MG63 (cell line): ENCODE measurements around the gene LHFPL3. TPM values are rescaled to one million over a fixed set of nuclear protein-coding genes. Genes with fewer than 3 reads are reported as not detected.

Experiments
- DNase-seq: peaks from one replicate; pipeline ENCODE4 v3.0.0-alpha.2; 2020
- H3K27me3 ChIP-seq: fragments of 250-450 bp; sonication (Bioruptor Pico); 2 replicates; pipeline ENCODE4 v1.5.1; 2020; ENCODE audit warnings: mild to moderate bottlenecking, moderate library complexity
- H3K36me3 ChIP-seq: fragments of 250-450 bp; sonication (Bioruptor Pico); 2 replicates; pipeline ENCODE4 v1.5.1; 2020; ENCODE audit warnings: mild to moderate bottlenecking, moderate library complexity
- H3K4me3 ChIP-seq: fragments of 250-450 bp; sonication (Bioruptor Pico); 2 replicates; pipeline ENCODE4 v1.5.1; 2020; ENCODE audit warnings: mild to moderate bottlenecking, moderate library complexity
- H3K9me3 ChIP-seq: fragments of 250-450 bp; sonication (Bioruptor Pico); 2 replicates; pipeline ENCODE4 v1.5.1; 2020; ENCODE audit warnings: mild to moderate bottlenecking, moderate library complexity
- total RNA-seq: library from RNA; depleted of rRNA; stranded (reverse); fragments of >200 nt; shearing (Covaris generic); gene quantifications from 2 replicates; pipeline ENCODE4 v1.2.3, GENCODE V29; 2014; ENCODE audit warnings: low replicate concordance

LHFPL3 gene
- total RNA-seq, 1 experiment from 2014 or later = not detected

GRCh38 chr7:104852386-104852785 lies 524.0 kb downstream of the LHFPL3 start:
- no peak for DNase-seq
- Histone ChIP-seq H3K27me3 (0 out of 2 replicates have a peak, but pooled peaks cover 4% of the 10 kb centered on the region), H3K4me3 (no peak overlapping the region), H3K36me3 (no peaks in the 10 kb centered on the region), H3K9me3 (no peaks in the 10 kb centered on the region)

GRCh38 chr7:104855861-104856260 lies 527.5 kb downstream of the LHFPL3 start:
- H3K4me3 ChIP-seq = no peak overlapping the region
- H3K27me3 ChIP-seq = 0 out of 2 replicates have a peak, but pooled peaks cover 2% of the 10 kb centered on the region
- no peak for DNase-seq
- H3K36me3 ChIP-seq = no peaks in the 10 kb centered on the region
- H3K9me3 ChIP-seq = no peaks in the 10 kb centered on the region

- no peak overlapping the region for H3K4me3 ChIP-seq
- no peaks in the 10 kb centered on the region for H3K9me3 ChIP-seq
Observed at GRCh38 chr7:104857458-104858425, 529.3 kb downstream of the LHFPL3 start.

GRCh38 chr7:104859754-104860426 lies 531.5 kb downstream of the LHFPL3 start:
- no peaks in the 10 kb centered on the region for H3K27me3 ChIP-seq
- H3K36me3 ChIP-seq = no peaks in the 10 kb centered on the region

More at GRCh38 chr7:104857458-104858425, 529.3 kb downstream of the LHFPL3 start:
- no peaks in the 10 kb centered on the region for H3K36me3 ChIP-seq
- 0 out of 2 replicates have a peak, but pooled peaks cover 2% of the 10 kb centered on the region for H3K27me3 ChIP-seq
- DNase-seq = no peak

GRCh38 chr7:104861729-104862390 lies 533.5 kb downstream of the LHFPL3 start:
- Histone ChIP-seq H3K9me3 (no peaks in the 10 kb centered on the region), H3K4me3 (no peak overlapping the region), H3K36me3 (no peaks in the 10 kb centered on the region), H3K27me3 (no peaks in the 10 kb centered on the region)
- DNase-seq = no peak

More at GRCh38 chr7:104859754-104860426, 531.5 kb downstream of the LHFPL3 start:
- DNase-seq = no peak
- no peaks in the 10 kb centered on the region for H3K9me3 ChIP-seq
- no peak overlapping the region for H3K4me3 ChIP-seq

- H3K4me3 ChIP-seq = no peak overlapping the region
- DNase-seq = no peak
- H3K36me3 ChIP-seq = no peaks in the 10 kb centered on the region
- no peaks in the 10 kb centered on the region for H3K9me3 ChIP-seq
- no peaks in the 10 kb centered on the region for H3K27me3 ChIP-seq
Observed at GRCh38 chr7:104862719-104863118, 534.3 kb downstream of the LHFPL3 start.

GRCh38 chr7:104873401-104873800 lies 545.0 kb downstream of the LHFPL3 start:
- DNase-seq = no peak
- H3K9me3 ChIP-seq = no peaks in the 10 kb centered on the region
- H3K27me3 ChIP-seq = no peaks in the 10 kb centered on the region
- no peaks in the 10 kb centered on the region for H3K36me3 ChIP-seq
- H3K4me3 ChIP-seq = no peak overlapping the region

- Histone ChIP-seq H3K9me3 (no peaks in the 10 kb centered on the region), H3K4me3 (no peak overlapping the region), H3K36me3 (no peaks in the 10 kb centered on the region), H3K27me3 (no peaks in the 10 kb centered on the region)
- no peak for DNase-seq
Observed at GRCh38 chr7:104878577-104878976, 550.2 kb downstream of the LHFPL3 start.

- Histone ChIP-seq H3K9me3 (no peaks in the 10 kb centered on the region), H3K27me3 (no peaks in the 10 kb centered on the region), H3K4me3 (no peak overlapping the region), H3K36me3 (no peaks in the 10 kb centered on the region)
- DNase-seq = no peak
Observed at GRCh38 chr7:104883248-104883717, 554.9 kb downstream of the LHFPL3 start.

GRCh38 chr7:104883718-104884452 lies 555.5 kb downstream of the LHFPL3 start:
- Histone ChIP-seq H3K27me3 (no peaks in the 10 kb centered on the region), H3K36me3 (no peaks in the 10 kb centered on the region), H3K9me3 (no peaks in the 10 kb centered on the region), H3K4me3 (no peak overlapping the region)
- peak; percentile 44 for DNase-seq

- Histone ChIP-seq H3K4me3 (no peak overlapping the region), H3K9me3 (no peaks in the 10 kb centered on the region), H3K27me3 (no peaks in the 10 kb centered on the region), H3K36me3 (no peaks in the 10 kb centered on the region)
- no peak for DNase-seq
Observed at GRCh38 chr7:104886651-104887050, 558.2 kb downstream of the LHFPL3 start.

GRCh38 chr7:104890216-104890615 lies 561.8 kb downstream of the LHFPL3 start:
- no peak overlapping the region for H3K4me3 ChIP-seq
- H3K27me3 ChIP-seq = no peaks in the 10 kb centered on the region
- no peaks in the 10 kb centered on the region for H3K36me3 ChIP-seq
- H3K9me3 ChIP-seq = no peaks in the 10 kb centered on the region
- DNase-seq = no peak

- Histone ChIP-seq H3K36me3 (no peaks in the 10 kb centered on the region), H3K4me3 (no peak overlapping the region), H3K9me3 (no peaks in the 10 kb centered on the region), H3K27me3 (no peaks in the 10 kb centered on the region)
- DNase-seq = no peak
Observed at GRCh38 chr7:104891949-104892348, 563.5 kb downstream of the LHFPL3 start.

GRCh38 chr7:104894314-104894713 lies 565.9 kb downstream of the LHFPL3 start:
- DNase-seq = no peak
- no peak overlapping the region for H3K4me3 ChIP-seq

GRCh38 chr7:104894726-104895521 lies 566.5 kb downstream of the LHFPL3 start:
- Histone ChIP-seq H3K4me3 (no peak overlapping the region), H3K9me3 (no peaks in the 10 kb centered on the region), H3K27me3 (no peaks in the 10 kb centered on the region), H3K36me3 (no peaks in the 10 kb centered on the region)
- no peak for DNase-seq

More at GRCh38 chr7:104894314-104894713, 565.9 kb downstream of the LHFPL3 start:
- Histone ChIP-seq H3K36me3 (no peaks in the 10 kb centered on the region), H3K9me3 (no peaks in the 10 kb centered on the region), H3K27me3 (no peaks in the 10 kb centered on the region)
